GM12892 (cell line): ENCODE results near the gene DGKE.

Experiments used
- DNase-seq: peaks from one replicate; pipeline ENCODE4 v3.0.0; 2011; ENCODE audit not compliant: insufficient read length
- FAIRE-seq: peaks from 2 replicates; lab custom pipeline; 2011; peaks lifted over from hg19 to GRCh38; lab: Jason Lieb, UNC
- POLR2A ChIP-seq: IDR thresholded peaks from 2 replicates; pipeline ENCODE4 v1.6.1; 2011; ENCODE audit warnings: low read depth, low read length, control low read depth
- POLR2AphosphoS5 ChIP-seq: IDR thresholded peaks from 2 replicates; pipeline ENCODE4 v1.6.1; 2011; ENCODE audit warnings: low read depth, low read length, control low read depth
- TAF1 ChIP-seq: IDR thresholded peaks from 2 replicates; pipeline ENCODE4 v1.6.1; 2011; ENCODE audit warnings: low read depth, mild to moderate bottlenecking, control low read depth, low read length, borderline replicate concordance

The DGKE gene

DNA sequence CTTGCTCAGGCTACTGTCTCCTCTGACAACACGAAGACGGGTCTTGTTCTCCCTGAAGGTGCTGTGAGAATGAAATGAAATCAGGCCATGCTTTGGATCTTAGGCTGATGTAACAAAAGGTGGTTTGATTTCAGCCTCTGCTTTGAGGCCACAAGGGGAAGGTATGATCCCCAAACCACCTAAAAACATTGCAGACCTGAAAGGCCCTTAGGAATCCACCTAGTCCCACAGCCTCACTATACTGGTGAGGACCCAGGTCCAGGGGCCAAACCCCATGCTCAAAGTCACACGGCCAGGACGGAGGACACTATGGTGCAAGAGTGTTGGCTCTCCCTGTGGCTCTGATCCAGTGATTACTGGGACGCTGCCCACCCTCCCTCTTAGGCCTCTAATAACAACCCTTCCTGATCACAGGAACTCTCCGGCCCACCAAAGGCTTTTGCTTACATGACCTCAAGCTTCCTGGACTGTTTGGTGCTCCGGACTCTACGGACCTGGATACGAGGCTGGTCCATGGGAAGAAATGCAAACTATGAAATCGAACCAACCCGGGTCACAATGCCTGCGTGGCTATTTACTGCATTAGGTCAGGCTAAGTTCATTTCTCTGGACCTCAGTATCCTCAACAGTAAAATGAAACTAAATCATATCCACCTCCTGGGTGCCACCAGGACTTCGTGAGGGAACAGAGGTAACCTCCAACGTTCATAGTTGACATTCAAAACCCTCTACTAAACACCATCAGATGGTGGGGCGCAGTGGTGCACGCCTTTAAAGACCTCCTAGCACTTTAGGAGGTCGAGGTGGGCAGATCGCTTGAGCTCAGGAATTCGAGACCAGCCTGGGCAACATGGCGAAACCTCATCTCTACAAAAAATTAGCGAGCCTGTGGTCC, 78.4 kb downstream of the DGKE start:
- no peak for DNase-seq
- peak; percentile 67 for FAIRE-seq
- no peak for TF ChIP-seq POLR2AphosphoS5
- no peak for TF ChIP-seq TAF1
- no peak for TF ChIP-seq POLR2A

DNA sequence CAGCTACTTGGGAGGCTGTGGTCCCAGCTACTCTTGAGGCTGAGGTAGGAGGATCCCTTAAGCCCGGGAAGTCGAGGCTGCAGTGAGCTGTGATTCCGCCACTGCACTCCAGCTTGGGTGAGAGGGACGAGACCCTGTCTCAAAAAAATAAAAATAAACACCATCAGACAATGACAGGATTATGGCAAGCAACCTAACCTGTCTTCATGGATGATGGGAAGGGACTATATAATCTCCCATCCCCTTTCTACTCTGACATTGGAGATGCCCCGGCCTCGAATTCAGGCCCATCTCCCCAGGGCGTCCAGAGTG, 79.0 kb downstream of the DGKE start:
- DNase-seq (no peak), FAIRE-seq (no peak)
- TF ChIP-seq POLR2A = no peak
- no peak for TF ChIP-seq TAF1
- no peak for TF ChIP-seq POLR2AphosphoS5

DNA sequence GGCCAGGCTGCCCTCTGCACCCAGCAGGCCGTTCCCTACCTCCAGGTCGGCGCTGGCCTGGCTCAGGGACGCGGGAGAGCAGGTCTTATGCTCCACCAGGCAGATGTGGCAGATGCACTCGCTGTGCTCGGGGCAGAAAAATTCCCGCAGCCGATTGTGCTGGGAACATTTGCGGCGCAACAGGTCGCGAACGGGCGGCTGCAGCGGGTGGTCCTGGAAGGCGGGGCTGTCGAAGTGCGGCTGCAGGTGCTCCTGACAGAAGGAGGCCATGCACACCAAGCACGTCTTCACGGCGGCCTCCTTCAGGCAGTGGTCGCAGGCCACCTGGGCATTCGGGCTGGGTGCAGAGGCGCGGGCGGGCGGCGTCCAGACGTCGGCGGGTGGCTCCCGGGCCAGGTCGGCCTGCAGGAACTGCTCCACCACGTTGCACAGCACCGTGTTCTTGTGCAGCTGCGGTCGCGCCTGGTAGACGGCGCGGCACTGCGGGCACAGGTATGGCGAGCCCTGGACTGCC, 79.5 kb downstream of the DGKE start:
- TF ChIP-seq POLR2A (no peak), POLR2AphosphoS5 (no peak), TAF1 (no peak)
- no peak for FAIRE-seq
- no peak for DNase-seq

GRCh38 chr17:56913867-56914580, 80.1 kb downstream of the DGKE start, which contains the start of gene TRIM25:
TSS of gene TRIM25 (minus strand) at chr17:56914049. CDS start at chr17:56913988, 61 bp downstream.
- peak; percentile 93 for DNase-seq
- TF ChIP-seq TAF1 = peak; percentile 93
- TF ChIP-seq POLR2AphosphoS5 = peak; percentile 97
- TF ChIP-seq POLR2A = peak; percentile 98
- peak; percentile 81 for FAIRE-seq

DNA sequence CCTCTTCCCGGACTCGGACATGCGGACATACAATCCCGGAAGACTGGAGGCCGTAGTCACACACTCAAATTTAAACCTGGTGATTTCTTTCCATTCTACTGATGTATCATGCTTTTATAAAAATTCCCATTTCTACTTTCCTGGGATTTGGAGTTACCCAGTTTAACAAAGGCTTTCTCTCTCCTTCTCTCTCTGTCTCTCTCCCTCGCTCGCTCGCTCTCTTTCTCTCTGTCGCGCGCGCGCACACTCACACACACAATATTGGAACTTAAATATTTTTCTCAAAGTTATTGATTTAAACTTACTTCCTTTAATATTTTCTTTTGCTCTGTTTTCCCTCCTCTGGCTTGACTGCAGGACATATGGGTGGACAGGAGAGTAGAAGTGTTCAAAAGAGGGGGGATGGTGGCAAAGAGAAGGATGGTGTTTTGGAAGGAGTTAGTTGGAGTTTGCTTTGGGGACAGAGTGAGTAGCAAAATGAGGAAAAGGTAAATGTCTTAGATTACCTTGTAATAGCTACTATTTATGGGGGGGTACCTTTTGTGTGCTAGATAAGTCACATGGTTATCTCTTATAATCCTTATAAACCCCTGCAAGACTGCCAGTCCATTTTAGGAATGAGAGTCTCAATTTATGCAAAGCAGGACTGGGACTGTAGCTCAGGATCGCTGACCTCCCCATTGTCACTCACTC, 80.8 kb downstream of the DGKE start:
- FAIRE-seq = no peak
- TF ChIP-seq TAF1 (no peak), POLR2A (no peak), POLR2AphosphoS5 (no peak)
- no peak for DNase-seq

DNA sequence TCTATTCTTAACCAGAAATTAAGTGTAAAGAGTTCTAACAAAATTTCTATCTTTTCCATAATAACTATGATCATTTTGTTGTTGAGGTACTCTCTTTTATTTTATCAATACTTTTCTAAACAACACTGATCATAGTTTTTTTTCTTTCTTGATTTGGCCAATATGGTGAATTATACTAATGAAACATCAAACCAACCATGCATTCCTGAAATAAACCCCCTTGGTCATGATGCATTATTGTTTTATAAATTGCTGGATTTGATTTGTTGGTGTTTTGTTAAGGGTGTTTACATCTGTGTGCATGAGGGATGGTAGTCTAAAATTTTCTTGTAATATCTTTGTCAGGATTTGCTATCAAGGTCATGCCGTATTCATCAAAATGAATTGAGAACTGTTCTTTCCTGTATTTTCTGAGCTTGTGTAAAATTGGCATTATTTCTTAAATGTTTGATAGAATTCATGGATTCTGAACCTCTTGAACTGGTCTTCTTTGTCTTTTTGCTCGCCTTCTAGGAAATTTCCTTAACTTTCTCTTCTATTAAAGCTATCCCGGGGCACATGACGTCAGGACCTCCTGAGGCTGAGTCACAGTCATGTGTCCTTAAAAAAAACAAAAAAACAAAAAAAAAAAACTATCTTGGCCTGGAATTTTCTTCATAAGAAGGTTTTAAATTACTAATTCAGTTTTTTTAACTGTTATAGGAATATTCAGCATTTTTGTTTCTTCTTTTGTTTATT, 83.8 kb downstream of the DGKE start:
- DNase-seq = no peak
- TF ChIP-seq POLR2AphosphoS5 (no peak), TAF1 (no peak), POLR2A (no peak)
- FAIRE-seq = no peak

- FAIRE-seq (no peak), DNase-seq (no peak)
- TF ChIP-seq POLR2AphosphoS5 (no peak), POLR2A (no peak), TAF1 (no peak)
Observed at GRCh38 chr17:56918916-56919315, 85.0 kb downstream of the DGKE start.
